Measurements from ENCODE around the gene FLT3LG.
"Not testable (repeated sequence)": the region's sequence is repeated elsewhere in the genome, so short reads cannot be mapped to it uniquely, and the experiment has no call there.

FLT3LG gene

DNA sequence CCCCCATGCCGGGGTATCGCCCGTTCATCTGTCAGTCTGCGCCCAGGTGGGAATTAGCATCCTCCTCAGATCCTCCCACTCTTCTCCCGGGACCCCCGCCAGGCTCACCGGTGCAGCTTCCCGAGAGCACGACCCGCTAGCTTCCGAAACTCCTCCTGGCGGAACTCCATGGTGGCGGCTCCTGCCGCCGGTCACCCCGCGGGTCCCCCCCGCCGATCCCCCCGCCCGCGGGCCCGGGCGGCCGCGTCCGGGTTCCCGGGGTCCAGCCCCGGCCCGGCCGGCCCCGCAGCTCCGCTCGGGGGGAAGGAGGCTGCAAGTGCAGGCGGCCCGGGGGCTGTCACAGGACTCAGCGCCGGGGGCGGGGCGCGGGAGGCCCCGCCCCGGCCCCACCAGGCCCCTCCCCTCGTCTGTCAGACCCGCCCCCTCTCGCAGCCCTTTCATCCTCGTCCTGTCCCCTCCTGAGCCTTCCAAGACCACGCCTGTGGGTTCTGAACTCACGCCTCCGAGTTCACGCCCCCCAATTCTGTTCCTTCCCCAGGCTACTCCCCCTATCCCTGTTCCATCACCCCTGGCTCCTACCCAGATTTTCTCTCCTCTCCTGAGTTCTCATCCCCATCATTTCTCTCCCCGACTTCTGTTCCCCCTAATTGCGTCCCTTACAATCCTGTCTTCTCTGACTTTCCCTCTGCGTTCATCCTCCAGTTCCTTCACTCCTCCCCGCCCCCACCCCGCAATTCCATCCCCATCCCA is 32.6 kb upstream of the FLT3LG start, which contains the start of gene SLC17A7:
SLC17A7 (minus strand) TSS at position 318 of the 750 bp plus-strand sequence; CDS start at position 170, 148 bp downstream.
- DNase-seq, result no peak

DNA sequence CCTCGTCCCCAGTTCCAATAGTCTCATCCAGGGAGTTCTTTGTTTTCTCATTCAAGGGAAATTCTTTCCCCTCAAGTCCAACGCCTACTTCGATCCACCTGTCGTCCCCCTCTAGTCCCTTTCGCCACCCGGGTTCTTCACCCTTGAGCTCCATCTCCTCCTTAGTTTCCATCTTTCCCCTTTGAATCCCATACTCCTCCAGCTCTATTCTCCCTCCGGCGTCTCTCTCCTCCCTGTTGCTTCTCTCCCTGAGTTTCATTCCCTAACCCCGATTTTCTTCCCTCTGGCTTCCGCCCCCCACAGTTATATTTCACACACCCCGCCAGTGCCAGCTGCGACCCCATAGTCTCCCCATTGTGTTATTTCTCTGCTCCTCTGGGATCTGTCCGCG is 32.1 kb upstream of the FLT3LG start:
- no peak for DNase-seq

DNA sequence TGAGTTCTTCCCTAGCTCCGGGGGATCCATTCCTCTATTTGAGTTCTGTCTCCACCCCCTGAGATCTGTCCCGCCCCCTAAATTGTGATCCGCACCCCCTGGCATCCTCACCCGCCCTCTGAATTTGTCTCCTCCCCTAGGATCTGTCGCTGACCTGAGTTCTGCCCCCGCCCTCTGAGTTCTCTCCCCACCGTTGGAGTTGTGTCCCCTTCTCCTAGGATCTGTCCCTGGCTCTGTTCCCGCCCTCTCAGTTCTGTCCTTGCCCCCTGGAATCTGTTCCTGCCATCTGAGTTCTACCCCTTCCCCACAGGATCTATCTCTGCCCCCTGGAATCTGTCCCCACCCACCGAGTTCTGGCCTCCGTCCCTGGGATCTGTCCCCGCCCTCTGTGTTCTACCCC is 31.7 kb upstream of the FLT3LG start:
- DNase-seq, result no peak

DNA sequence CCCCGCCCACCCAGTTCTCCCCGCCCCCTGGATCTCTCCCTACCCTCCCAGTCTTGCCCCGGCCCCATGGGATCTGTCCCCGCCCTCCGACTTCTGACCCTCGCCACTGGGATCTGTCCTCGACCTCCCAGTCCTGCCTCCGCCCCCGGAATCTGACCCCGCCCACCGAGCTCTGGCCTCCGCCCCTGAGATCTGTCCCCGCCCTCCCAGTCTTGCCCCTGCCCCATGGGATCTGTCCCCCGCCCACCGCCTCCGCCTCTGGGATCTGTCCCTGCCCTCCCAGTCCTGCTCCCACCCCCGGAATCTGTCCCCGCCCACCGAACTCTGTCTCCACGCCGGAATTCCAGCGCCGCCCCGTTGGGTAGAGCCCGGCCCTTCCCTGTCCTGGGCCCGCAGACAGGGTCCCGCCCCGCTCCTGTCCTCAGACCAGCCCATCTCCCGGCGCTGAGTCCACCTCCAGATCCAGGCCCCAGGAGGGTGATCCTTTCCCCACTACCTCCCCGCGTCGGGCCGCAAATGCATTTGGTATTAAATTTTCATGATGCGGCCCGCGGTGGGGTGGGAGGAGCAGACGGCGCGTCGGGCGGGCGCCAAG is 31.1 kb upstream of the FLT3LG start:
- DNase-seq, result peak; percentile 79

DNA sequence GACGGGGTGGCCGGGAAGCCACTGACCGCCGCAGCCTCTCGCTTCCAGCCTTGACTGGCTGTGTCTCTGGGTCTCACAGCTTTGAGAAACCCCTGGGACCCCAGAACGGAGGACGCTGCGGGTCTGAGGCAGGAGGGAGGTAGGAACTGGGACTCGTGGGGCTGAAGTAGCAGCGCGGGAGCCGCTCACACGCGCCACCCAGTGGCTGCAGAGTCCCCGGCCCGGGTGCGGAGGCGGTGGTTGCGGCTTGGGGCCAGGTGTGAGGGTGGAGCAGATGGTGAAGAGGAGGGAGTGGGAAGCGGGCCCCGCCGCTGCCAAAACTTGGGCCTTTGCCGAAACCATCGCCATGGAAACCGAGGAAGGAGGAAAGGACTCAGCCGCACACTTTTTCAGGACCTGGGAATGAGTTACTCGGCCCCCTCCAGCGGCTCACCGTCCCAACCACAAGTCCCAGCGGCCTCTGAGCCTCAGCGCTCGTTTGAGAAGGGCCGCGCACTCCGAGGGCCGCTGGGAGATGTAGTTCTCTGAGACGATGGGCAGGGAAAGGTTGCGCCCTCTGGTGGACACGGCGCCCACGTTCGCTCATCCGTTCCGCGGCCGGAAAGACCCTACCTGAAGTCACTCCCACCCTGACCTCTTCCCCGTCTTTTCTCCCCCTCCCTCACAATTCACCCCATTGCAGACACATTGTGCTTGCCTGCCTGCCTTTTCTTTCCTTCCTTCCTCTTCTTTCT is 30.5 kb upstream of the FLT3LG start:
- peak; percentile 77 for DNase-seq

DNA sequence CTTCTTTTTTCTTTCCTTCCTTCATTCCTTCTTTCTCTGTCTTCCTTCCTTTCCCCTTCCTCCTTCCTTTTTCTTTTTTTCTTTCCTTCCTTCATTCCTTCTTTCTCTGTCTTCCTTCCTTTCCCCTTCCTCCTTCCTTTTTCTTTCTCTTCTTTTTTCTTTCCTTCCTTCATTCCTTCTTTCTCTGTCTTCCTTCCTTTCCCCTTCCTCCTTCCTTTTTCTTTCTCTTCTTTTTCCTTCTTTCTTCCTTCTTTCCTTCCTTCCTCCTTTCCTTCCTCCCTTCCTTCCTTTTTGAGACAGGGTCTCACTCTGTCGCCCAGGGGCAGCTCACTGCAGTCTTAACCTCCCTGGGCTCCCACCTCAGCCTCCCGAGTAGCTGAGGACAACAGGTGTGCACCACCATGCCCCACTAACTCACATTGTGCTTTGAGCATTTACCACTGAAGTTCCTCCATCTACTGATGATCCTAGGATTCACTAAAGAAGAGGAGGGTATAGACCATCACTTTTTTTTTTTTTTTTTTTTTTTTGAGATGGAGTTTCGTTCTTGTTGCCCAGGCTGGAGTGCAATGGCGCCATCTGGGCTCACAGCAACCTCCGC is 29.8 kb upstream of the FLT3LG start:
- DNase-seq, result not testable (repeated sequence)

DNA sequence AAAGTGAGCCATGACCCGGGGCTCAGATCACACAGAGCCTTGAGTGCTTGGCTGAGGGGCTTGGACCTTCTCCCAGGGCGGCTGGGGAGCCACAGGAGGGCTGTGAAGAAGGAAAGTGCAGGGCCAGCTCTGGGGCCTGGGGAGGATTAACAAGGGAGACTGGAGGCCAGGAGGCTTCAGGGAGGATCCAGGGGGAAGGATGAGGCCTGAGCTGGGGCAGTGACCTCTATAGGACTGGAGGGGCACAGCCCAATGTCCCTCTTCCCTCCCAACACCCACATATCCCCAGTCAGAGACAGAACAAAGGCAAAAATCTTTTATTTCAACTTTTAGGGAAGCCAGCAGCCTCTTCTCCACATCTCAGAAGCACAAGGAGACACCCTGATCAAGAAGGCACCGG is 28.0 kb upstream of the FLT3LG start:
- DNase-seq, result no peak

DNA sequence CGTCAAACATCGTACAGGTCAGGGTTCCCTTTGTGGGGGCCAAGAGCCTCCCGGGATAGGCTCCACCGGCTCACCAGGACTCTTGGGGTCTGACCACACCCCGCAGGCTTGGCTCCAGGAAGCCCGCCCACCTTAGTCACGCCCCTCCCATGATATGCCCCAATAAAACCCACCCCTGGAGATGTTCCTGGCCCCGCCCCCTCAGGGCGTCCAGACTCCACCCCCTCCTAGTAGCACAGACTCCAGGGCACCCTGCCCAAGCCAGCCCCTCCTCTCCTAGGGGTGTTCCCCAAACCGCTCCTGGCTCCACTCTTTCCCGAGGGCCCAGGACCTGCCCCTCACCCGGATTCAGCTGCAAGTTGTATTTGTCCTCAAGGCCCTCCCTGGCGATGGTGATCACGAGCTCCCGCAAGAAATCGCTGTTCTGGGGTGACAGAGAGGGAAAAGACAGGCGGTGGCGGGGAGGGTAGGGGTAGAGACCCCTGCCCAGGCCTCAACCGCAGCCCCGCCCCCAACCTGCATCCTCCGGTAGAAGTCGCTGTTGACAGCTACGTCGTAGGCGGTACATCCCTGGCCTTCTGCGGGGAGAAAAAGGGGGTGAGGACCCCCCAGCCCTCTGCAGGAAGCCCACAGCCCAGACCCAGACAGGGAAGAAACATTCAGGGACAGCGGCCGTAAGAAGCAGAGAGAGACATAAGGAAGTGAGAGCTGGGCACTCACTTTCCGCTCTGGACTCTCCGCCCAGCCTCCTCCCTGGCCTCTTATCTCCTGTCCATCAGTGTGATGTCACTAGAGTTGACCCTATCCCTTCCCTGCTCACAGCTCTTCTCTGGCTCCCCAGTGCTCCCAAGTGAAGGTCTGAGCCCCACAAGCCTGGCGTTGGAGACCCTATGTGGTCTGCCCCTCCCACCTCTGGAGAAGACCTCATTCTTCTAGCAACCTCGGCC is 26.3 kb upstream of the FLT3LG start:
- peak; percentile 71 for DNase-seq

DNA sequence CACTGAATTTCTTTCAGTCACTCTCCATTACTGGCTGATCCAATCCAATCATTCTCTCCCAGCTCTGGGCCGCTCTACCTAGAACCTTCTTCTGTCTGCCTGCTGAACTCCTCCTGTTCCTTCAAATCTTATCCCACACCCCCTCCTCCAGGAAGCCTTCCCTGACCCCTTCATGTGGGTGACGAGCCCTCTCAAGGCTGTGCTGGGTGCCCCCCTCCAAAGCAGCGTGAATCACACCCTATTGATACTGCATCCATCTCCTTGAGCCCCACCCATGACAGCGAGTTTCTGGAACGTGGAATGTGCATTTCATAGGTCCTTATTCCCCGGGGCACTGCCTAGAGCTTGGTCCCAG is 25.6 kb upstream of the FLT3LG start:
- DNase-seq, result no peak

DNA sequence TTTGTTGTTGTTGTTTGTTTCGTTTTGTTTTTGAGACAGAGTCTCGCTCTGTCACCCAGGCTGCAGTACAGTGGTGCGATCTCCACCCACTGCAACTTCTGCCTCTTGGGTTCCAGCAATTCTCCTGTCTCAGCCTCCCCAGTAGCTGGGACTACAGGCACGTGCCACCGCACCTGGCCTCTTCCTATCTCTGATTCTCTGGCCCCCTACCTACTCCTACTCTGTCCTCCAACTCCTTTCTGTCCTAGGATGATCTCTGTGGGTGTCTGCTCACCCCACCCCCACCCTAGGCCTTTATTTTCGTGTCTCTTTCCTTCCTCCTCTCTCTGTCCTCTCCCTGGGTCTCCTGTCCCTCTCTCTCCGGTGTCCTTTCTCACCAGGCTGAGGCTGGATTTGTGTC is 23.6 kb upstream of the FLT3LG start:
- DNase-seq, result no peak

DNA sequence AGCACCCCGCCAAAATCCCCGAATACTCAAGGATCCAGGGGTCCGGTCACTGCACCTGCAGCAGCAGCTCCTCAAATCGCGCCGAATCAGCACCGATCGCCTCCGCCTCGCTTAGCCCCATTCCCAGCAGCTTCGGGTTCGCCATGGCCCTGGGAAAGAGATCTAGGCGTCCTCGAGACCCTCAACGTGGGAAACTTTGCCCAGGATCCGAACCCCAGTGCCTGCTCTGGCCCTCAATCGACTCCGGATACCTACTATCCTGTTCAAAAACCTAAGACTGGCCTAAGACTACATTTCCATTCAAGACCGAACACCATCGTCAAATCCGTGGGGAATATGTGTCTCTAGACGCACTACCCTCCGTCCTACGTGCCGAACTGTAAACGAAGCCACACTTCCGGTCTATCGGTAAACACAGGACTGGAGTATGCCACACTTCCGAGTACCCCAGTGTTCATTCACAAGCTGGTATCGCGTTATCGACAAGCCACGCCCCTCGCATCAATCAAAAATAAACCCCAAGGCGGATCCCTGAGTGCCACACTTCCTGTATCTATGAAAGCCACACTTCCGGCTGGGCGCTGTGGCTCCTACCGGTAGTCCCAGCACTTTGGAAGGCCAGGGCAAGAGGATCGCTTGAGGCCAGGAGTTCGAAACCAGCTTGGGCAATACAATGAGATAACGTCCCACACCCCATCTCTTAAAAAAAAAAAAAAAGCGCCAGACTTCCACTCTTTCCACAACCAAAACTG is 22.4 kb upstream of the FLT3LG start, which contains the start of gene PIH1D1:
PIH1D1 (minus strand) TSS at position 385 of the 752 bp plus-strand sequence; CDS start at position 145, 240 bp downstream.
- DNase-seq, result peak; percentile 93

DNA sequence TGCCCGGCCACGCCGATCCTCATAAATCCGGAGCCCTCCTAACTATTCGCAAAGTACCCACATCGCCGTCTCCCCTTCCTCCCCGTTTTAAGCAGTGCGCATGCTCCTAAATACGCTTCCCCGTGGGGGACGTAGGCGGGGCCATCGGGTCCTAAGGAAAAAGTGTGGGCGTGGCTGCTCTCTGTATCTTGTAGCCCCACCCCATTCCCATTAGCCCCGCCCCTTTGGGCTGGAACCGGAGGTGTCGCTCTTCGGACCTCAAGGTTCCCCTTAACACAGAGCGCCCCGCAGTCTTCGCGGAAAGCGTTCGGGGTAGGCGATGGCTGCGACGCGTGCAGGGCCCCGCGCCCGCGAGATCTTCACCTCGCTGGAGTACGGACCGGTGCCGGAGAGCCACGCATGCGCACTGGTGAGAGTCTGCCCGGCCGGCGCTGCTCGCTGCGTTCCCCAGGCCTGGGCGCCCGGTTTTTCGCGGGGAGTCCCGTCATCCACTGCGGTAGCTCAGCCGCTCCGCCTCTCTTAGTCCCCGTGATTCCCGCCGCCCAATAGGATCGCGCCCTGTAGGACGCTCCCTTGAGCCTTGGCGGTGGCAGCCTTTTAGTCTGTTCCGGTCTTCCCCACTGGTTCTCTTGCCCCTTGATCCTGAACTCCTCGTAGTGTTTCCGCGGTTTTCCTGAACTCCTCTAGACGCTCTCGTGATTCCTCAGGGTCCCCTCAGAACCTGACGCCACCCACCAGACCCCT is 20.8 kb upstream of the FLT3LG start, which contains the start of gene ALDH16A1:
ALDH16A1 (plus strand) TSS at position 213 of the 744 bp plus-strand sequence; CDS start at position 320, 107 bp downstream.
- DNase-seq, result peak; percentile 91

DNA sequence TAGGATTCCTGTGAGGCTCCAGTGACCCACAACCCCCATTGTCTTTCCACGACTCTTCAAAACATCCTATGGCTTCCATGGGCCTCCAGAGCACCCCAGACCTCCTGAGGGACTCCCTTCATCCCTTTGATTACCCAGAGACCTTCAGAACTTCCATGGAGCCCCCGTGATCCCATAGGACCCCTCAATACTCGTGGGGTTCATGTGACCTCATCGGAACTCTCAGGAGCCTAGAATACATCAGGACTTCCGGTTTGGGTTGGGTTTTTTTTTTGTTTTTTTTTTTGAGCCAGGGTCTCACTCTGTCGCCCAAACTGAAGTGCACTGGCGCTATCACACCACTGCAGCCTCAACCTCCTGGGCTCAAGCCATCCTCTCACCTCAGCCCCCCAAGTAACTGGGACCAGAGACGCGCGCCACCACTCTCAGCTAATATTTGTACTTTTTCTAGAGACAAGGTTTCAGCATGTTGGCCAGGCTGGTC is 20.2 kb upstream of the FLT3LG start:
- no peak for DNase-seq

DNA sequence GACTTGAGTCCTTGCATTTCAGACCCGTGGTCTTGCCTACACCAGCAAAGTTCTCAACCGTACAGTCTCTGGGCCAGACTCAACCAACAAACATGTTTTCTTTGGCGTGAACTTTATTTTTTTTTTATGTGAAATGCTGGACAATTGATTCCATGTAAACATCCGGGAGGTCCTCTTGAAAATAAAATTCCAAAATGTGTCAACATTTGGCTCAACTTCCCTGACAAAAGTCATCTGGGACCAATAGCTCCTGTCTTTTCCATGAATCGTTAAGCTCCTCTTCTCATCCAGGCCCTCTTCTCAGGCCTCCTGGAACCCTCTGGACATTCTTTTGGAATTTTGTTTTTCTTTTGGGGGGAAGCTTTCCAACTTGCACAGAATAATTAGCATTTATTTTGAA is 18.2 kb upstream of the FLT3LG start:
- DNase-seq, result no peak

DNA sequence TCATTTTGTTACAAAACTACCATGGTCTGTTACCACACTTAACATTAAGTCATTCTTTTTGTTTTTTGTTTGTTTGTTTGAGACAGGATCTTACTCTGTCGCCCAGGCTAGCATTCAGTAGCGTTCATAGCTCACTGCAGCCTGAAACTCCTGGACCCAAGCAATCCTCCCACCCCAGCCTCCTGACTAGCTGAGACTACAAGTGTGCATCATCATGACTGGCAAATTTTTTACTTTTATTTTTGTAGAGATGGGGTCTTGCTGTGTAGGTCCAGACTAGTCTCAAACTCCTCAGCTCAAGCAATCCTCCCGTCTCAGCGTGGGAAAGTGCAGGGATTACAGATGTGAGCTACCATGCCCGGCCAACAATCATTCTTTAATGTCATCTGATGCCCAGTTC is 17.7 kb upstream of the FLT3LG start:
- DNase-seq, result no peak

DNA sequence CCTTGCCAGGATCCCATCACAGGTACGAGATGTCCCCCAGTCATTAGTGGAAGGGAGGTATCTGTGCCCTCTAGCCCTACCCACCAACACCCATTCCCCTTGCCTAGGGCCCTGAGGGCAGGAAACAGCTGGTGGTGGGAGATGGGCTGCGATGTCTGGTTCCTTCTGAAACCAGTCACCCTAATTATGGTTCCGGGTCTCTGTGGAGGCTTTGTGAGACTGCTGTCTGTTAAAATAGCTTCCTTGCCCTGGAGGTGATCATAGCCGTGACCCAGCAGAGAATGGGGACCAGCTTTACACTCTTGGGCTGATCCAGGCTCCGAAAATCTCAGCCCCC is 15.5 kb upstream of the FLT3LG start:
- DNase-seq, result no peak

DNA sequence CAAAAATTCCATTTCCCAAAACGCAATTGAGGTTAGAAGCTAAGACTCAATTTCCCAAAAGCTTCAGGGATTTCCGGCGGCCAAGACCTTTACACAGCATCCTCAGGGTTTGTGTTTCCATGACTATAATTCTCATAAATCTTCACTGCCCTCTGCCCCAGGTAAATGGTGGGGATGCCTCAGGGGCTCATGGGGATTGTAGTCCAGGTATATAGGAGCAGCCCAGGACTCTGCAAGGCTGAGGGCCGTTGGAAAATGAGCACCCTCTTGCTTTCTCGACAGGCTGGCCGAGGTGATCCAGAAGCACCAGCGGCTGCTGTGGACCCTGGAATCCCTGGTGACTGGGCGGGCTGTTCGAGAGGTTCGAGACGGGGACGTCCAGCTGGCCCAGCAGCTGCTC is 14.6 kb upstream of the FLT3LG start:
- no peak for DNase-seq

DNA sequence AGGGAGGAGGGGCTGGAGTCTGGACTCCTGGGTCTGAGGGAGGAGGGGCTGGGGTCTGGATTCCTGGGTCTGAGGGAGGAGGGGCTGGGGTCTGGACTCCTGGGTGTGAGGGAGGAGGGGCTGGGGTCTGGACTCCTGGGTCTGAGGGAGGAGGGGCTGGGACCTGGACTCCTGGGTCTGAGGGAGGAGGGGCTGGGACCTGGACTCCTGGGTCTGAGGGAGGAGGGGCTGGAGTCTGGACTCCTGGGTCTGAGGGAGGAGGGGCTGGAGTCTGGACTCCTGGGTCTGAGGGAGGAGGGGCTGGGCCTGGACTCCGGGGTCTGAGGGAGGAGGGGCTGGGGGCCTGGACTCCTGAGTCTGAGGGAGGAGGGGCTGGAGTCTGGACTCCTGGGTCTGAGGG is 12.9 kb upstream of the FLT3LG start:
- DNase-seq, result not testable (repeated sequence)

DNA sequence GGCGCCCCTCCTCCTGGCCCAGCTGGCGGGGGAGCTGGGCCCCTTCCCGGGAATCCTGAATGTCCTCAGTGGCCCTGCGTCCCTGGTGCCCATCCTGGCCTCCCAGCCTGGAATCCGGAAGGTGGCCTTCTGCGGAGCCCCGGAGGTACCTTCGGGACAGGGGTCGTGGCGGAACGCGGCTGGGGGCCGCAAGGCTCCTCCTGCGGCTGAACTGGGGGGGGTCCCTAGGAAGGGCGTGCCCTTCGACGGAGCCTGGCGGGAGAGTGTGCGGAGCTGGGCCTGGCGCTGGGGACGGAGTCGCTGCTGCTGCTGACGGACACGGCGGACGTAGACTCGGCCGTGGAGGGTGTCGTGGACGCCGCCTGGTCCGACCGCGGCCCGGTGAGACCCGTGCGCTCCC is 12.4 kb upstream of the FLT3LG start:
- DNase-seq, result no peak

DNA sequence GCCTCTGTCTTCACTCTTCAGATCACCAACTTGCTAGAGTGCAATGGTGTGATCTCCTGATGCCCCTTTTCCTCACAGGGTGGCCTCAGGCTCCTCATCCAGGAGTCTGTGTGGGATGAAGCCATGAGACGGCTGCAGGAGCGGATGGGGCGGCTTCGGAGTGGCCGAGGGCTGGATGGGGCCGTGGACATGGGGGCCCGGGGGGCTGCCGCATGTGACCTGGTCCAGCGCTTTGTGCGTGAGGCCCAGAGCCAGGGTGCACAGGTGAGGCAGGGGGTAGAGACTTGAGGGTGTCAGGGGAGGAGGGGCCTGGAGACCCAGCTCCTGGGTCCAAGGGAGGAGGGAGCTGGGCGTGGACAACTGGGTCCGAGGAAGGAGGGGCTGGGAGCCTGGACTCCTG is 11.5 kb upstream of the FLT3LG start:
- DNase-seq, result no peak

Measured in NCI-H1048 (cell line).